ENCODE results near the gene ARL4D.

The ARL4D gene

GRCh38 chr17:43418441-43419374, 19.9 kb downstream of the ARL4D start (continued):
- TF ChIP-seq ZNF148 (tag by site-specific recombination; IDR thresholded peaks at IDR 0.05; ENCODE audit: borderline replicate concordance) (no peak), REST (tag by site-specific recombination; IDR thresholded peaks at IDR 0.05) (no peak), ZNF211 (tag by site-specific recombination; IDR thresholded peaks at IDR 0.05; ENCODE audit: low read depth) (no peak), ZNF473 (tag by site-specific recombination; IDR thresholded peaks at IDR 0.05) (no peak), ZNF530 (tag by site-specific recombination; IDR thresholded peaks at IDR 0.05; ENCODE audit: low read depth) (no peak), ZNF366 (tag by site-specific recombination; conservative IDR thresholded peaks at IDR 0.05) (peak; percentile 56), MYNN (tag by site-specific recombination; IDR thresholded peaks at IDR 0.05; ENCODE audit: borderline replicate concordance) (no peak), ZNF146 (tag by site-specific recombination; IDR thresholded peaks at IDR 0.05) (no peak), ZNF791 (tag by site-specific recombination; IDR thresholded peaks at IDR 0.05) (no peak), ZFHX2 (tag by site-specific recombination; conservative IDR thresholded peaks at IDR 0.05) (peak; percentile 23; the same call in 1 of the 2 replicates), ZNF26 (tag by site-specific recombination; IDR thresholded peaks at IDR 0.05) (no peak), ZNF501 (tag by site-specific recombination; IDR thresholded peaks at IDR 0.05) (no peak), ZNF157 (tag by site-specific recombination; IDR thresholded peaks at IDR 0.05) (no peak), TRIM28 (IDR thresholded peaks at IDR 0.05; ENCODE audit: borderline replicate concordance, low read length) (peak; percentile 87), ZNF140 (tag by site-specific recombination; IDR thresholded peaks at IDR 0.05) (no peak), ZBTB21 (tag by site-specific recombination; IDR thresholded peaks at IDR 0.05) (peak; percentile 12; the same call in 1 of the 2 replicates), ZNF585B (tag by site-specific recombination; IDR thresholded peaks at IDR 0.05) (no peak), PBX3 (CRISPR knock-in tag; IDR thresholded peaks at IDR 0.05) (no peak), ZNF302 (tag by site-specific recombination; IDR thresholded peaks at IDR 0.05; ENCODE audit: low read depth) (no peak), SALL2 (tag by site-specific recombination; IDR thresholded peaks at IDR 0.05; ENCODE audit: borderline replicate concordance) (no peak), KLF10 (tag by site-specific recombination; IDR thresholded peaks at IDR 0.05) (no peak), GLI4 (tag by site-specific recombination; IDR thresholded peaks at IDR 0.05) (no peak), ZNF2 (tag by site-specific recombination; IDR thresholded peaks at IDR 0.05) (no peak), ZNF248 (tag by site-specific recombination; IDR thresholded peaks at IDR 0.05) (no peak), ZNF24 (tag by site-specific recombination; IDR thresholded peaks at IDR 0.05) (0 out of 2 replicates have a peak, but pooled peaks have one; percentile 36), ZNF10 (tag by site-specific recombination; IDR thresholded peaks at IDR 0.05) (no peak), ZNF629 (tag by site-specific recombination; IDR thresholded peaks at IDR 0.05) (peak; percentile 48; the same call in 1 of the 2 replicates), GFI1B (tag by site-specific recombination; IDR thresholded peaks at IDR 0.05) (no peak), ZBTB48 (tag by site-specific recombination; IDR thresholded peaks at IDR 0.05) (peak; percentile 66; the same call in 1 of the 2 replicates), ZBTB17 (tag by site-specific recombination; IDR thresholded peaks at IDR 0.05) (peak; percentile 76), ZNF707 (tag by site-specific recombination; IDR thresholded peaks at IDR 0.05) (no peak), ZNF19 (tag by site-specific recombination; IDR thresholded peaks at IDR 0.05; ENCODE audit: low read depth) (no peak), ZEB2 (tag by site-specific recombination; IDR thresholded peaks at IDR 0.05) (0 out of 2 replicates have a peak, but pooled peaks have one; percentile 59)

Data from HEK293 (cell line).